ENCODE results near the gene RASAL3. TPM values are rescaled to one million over a fixed set of nuclear protein-coding genes. Genes with fewer than 3 reads are reported as not detected.

Gene RASAL3
- total RNA-seq, 4 donors from 2014 or later, result 1.9 to 117 (median 15.3) TPM

GRCh38 chr19:15456871-15457700 lies 7.3 kb downstream of the RASAL3 start:
- TF ChIP-seq POLR2A (IDR thresholded peaks at IDR 0.05) (no peak), CTCF (IDR thresholded peaks at IDR 0.05) (no peak), EP300 (IDR thresholded peaks at IDR 0.05; ENCODE audit: low read depth) (no peak), POLR2AphosphoS5 (IDR thresholded peaks at IDR 0.05) (no peak)
- H3K27me3 ChIP-seq, result peaks cover 54% of the 10 kb centered on the region
- DNase-seq, result no peak
- WGBS, 2 donors (ENCODE audit: low coverage in 1 of 2), result 47% methylated on average over 52 of the region's 86 CpGs; no CpG with 5 or more reads in 1 of the 2 donors
- H3K9me3 ChIP-seq, result no peaks in the 10 kb centered on the region
- peak overlapping the region in 2 of 4 donors; percentile 11 to 21 for H3K4me3 ChIP-seq
- intact Hi-C loops (cut with DNase I; ENCODE audit: low total_unique reads) (no loop called here), in situ Hi-C loops (cut with MboI; ENCODE audit: low pct_ligation_motif_present in 1 of 4, low pct_unique_long_range_greater_than_20kb in 1 of 4, low sequenced_read_pairs in 3 of 4) (no loop called here)
- H3K36me3 ChIP-seq, result no peaks in the 10 kb centered on the region
- peaks cover 0 to 21% (median 18%) of the 10 kb centered on the region in 4 donors for H3K4me1 ChIP-seq
- H3K27ac ChIP-seq, result no peak overlapping the region

GRCh38 chr19:15456441-15456840 lies 7.9 kb downstream of the RASAL3 start:
- in situ Hi-C loops (cut with MboI; ENCODE audit: low pct_ligation_motif_present in 1 of 4, low pct_unique_long_range_greater_than_20kb in 1 of 4, low sequenced_read_pairs in 3 of 4), result no loop called here

GRCh38 chr19:15455996-15456395 lies 8.3 kb downstream of the RASAL3 start:
- H3K4me1 ChIP-seq, result peaks cover 0 to 21% (median 18%) of the 10 kb centered on the region in 4 donors
- 92% methylated on average over 9 of the region's 9 CpGs; no CpG with 5 or more reads in 1 of the 2 donors for WGBS, 2 donors (ENCODE audit: low coverage in 1 of 2)
- intact Hi-C loops (cut with DNase I; ENCODE audit: low total_unique reads), result no loop called here
- in situ Hi-C loops (cut with MboI; ENCODE audit: low pct_ligation_motif_present in 1 of 4, low pct_unique_long_range_greater_than_20kb in 1 of 4, low sequenced_read_pairs in 3 of 4), result no loop called here
- H3K27ac ChIP-seq, result no peak overlapping the region
- TF ChIP-seq EP300 (IDR thresholded peaks at IDR 0.05; ENCODE audit: low read depth) (no peak), POLR2A (IDR thresholded peaks at IDR 0.05) (no peak), POLR2AphosphoS5 (IDR thresholded peaks at IDR 0.05) (no peak), CTCF (IDR thresholded peaks at IDR 0.05) (no peak)
- H3K4me3 ChIP-seq, result no peak overlapping the region
- no peaks in the 10 kb centered on the region for H3K36me3 ChIP-seq
- no peaks in the 10 kb centered on the region for H3K9me3 ChIP-seq
- no peak for DNase-seq
- H3K27me3 ChIP-seq, result peaks cover 54% of the 10 kb centered on the region

More at GRCh38 chr19:15456441-15456840, 7.9 kb downstream of the RASAL3 start:
- no peak overlapping the region for H3K4me3 ChIP-seq
- 42% methylated on average over 13 of the region's 14 CpGs; no CpG with 5 or more reads in 1 of the 2 donors for WGBS, 2 donors (ENCODE audit: low coverage in 1 of 2)
- TF ChIP-seq CTCF (IDR thresholded peaks at IDR 0.05), result no peak
- no peak for TF ChIP-seq EP300 (IDR thresholded peaks at IDR 0.05; ENCODE audit: low read depth)
- TF ChIP-seq POLR2A (IDR thresholded peaks at IDR 0.05), result no peak
- TF ChIP-seq POLR2AphosphoS5 (IDR thresholded peaks at IDR 0.05), result no peak
- peaks cover 0 to 21% (median 18%) of the 10 kb centered on the region in 4 donors for H3K4me1 ChIP-seq
- no peak for DNase-seq
- no peaks in the 10 kb centered on the region for H3K9me3 ChIP-seq
- H3K27ac ChIP-seq, result no peak overlapping the region
- intact Hi-C loops (cut with DNase I; ENCODE audit: low total_unique reads), result no loop called here
- no peaks in the 10 kb centered on the region for H3K36me3 ChIP-seq
- H3K27me3 ChIP-seq, result peaks cover 54% of the 10 kb centered on the region

GRCh38 chr19:15453906-15454860 lies 10.2 kb downstream of the RASAL3 start:
- 71% methylated on average over 17 of the region's 17 CpGs; no CpG with 5 or more reads in 1 of the 2 donors for WGBS, 2 donors (ENCODE audit: low coverage in 1 of 2)
- peaks cover 0 to 23% (median 19%) of the 10 kb centered on the region in 4 donors for H3K4me1 ChIP-seq
- no peak for DNase-seq

More at GRCh38 chr19:15453906-15454860, 10.2 kb downstream of the RASAL3 start:
- H3K4me3 ChIP-seq, result no peak overlapping the region
- in situ Hi-C loops (cut with MboI; ENCODE audit: low pct_ligation_motif_present in 1 of 4, low pct_unique_long_range_greater_than_20kb in 1 of 4, low sequenced_read_pairs in 3 of 4) (no loop called here), intact Hi-C loops (cut with DNase I; ENCODE audit: low total_unique reads) (no loop called here)
- TF ChIP-seq CTCF (IDR thresholded peaks at IDR 0.05), result no peak
- TF ChIP-seq POLR2A (IDR thresholded peaks at IDR 0.05), result no peak
- TF ChIP-seq POLR2AphosphoS5 (IDR thresholded peaks at IDR 0.05), result no peak
- no peak for TF ChIP-seq EP300 (IDR thresholded peaks at IDR 0.05; ENCODE audit: low read depth)
- no peak overlapping the region for H3K27ac ChIP-seq
- no peaks in the 10 kb centered on the region for H3K36me3 ChIP-seq
- peaks cover 49% of the 10 kb centered on the region for H3K27me3 ChIP-seq
- H3K9me3 ChIP-seq, result no peaks in the 10 kb centered on the region
